ENCODE results near the gene GPRC5B.

GRCh38 chr16:19854543-19854876, 30.1 kb downstream of the GPRC5B start:
- TF ChIP-seq CTCF (IDR thresholded peaks at IDR 0.05; ENCODE audit: control extremely low read depth in 1 of 3, insufficient read depth in 1 of 3, low read depth in 1 of 3, low read length in 3 of 3) (no peak), EZH2 (IDR thresholded peaks at IDR 0.05; ENCODE audit: low read depth, low read length, severe bottlenecking) (no peak), SP4 (IDR thresholded peaks at IDR 0.05; ENCODE audit: low read length) (no peak), EP300 (IDR thresholded peaks at IDR 0.05; ENCODE audit: borderline replicate concordance in 1 of 2, low read depth in 2 of 2, low read length in 2 of 2) (no peak)
